ENCODE data around the gene PDIA5. TPM values are rescaled to one million over a fixed set of nuclear protein-coding genes. Genes with fewer than 3 reads are reported as not detected.

PDIA5 gene
- total and polyA plus RNA-seq, 2 donors (not counting 1 experiment from before 2014, with no cell fraction given), result 2.6 to 3.8 TPM

DNA sequence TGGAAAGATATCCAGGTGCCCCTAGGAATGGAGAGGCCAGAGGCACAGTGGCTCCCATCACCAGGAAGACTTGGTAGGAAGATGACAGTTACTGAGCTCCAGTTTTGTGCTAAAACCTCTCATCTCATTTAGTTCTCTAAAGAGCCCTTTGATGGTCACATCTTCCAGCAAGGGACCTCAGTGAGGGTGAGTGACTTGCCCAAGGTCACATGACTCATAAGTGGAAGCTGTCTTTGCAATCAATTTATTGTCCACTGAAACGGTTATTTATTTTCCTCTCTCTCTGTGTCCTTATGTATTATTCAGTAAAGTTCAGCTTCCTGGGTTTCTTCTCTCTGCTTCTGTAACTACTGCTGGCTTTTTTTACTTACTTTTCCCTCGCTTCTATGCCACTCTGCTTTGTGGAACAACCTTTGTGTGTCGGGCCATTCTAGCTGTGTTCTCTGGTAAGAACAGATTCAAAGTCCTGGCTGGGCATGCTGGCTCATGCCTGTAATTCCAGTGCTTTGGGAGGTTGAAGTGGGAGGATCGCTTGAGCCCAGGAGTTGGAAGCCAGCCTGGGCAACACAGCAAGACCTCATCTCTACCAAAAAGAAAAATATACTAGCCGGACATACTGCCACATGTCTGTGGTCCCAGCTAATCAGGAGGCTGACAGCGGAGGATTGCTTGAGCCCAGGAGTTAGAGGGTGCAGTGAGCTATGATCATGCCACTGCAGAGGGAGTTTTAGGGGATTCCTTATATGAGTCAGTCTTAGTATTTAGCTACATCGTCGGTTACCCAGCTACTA, 55.9 kb downstream of the PDIA5 start:
- no peak overlapping the region for H3K4me3 ChIP-seq (ENCODE audit: control extremely low read depth in 1 of 5, extremely low read depth in 1 of 5, insufficient read depth in 1 of 5, low read depth in 2 of 5, low read length in 4 of 5)
- H3K4me2 ChIP-seq (replicated peaks; ENCODE audit: low read depth, low read length, poor library complexity, severe bottlenecking), result no peak overlapping the region
- H3K36me3 ChIP-seq (replicated peaks in 1 of 2; ENCODE audit: control extremely low read depth in 1 of 2, control insufficient read depth in 1 of 2, extremely low read depth in 1 of 2, insufficient read depth in 2 of 2, low read length in 1 of 2), result peaks cover 0 to 8% of the 10 kb centered on the region in 2 experiments
- H3K9me3 ChIP-seq (ENCODE audit: control extremely low read depth in 1 of 3, control insufficient read depth in 2 of 3, insufficient read depth in 1 of 3, low read length in 2 of 3), result no peaks in the 10 kb centered on the region
- TF ChIP-seq, protein P1, sequence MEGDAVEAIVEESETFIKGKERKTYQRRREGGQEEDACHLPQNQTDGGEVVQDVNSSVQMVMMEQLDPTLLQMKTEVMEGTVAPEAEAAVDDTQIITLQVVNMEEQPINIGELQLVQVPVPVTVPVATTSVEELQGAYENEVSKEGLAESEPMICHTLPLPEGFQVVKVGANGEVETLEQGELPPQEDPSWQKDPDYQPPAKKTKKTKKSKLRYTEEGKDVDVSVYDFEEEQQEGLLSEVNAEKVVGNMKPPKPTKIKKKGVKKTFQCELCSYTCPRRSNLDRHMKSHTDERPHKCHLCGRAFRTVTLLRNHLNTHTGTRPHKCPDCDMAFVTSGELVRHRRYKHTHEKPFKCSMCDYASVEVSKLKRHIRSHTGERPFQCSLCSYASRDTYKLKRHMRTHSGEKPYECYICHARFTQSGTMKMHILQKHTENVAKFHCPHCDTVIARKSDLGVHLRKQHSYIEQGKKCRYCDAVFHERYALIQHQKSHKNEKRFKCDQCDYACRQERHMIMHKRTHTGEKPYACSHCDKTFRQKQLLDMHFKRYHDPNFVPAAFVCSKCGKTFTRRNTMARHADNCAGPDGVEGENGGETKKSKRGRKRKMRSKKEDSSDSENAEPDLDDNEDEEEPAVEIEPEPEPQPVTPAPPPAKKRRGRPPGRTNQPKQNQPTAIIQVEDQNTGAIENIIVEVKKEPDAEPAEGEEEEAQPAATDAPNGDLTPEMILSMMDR (IDR thresholded peaks at IDR 0.05), result no peak
- no peak for TF ChIP-seq EZH2 (IDR thresholded peaks at IDR 0.05; ENCODE audit: borderline replicate concordance, insufficient read depth, low read depth, low read length, poor library complexity, severe bottlenecking)
- no peaks in the 10 kb centered on the region for H3K27me3 ChIP-seq (replicated peaks in 1 of 4; ENCODE audit: control extremely low read depth in 1 of 4, control insufficient read depth in 3 of 4, insufficient read depth in 4 of 4, low read length in 3 of 4)
- no peak overlapping the region for H3K9ac ChIP-seq (ENCODE audit: low read length)
- no peaks in the 10 kb centered on the region for H4K20me1 ChIP-seq (ENCODE audit: control insufficient read depth, insufficient read depth, low read length, poor library complexity, severe bottlenecking)
- no peak overlapping the region for H2AFZ ChIP-seq (ENCODE audit: insufficient read depth, low read depth, low read length, poor library complexity, severe bottlenecking)
- Mint-ChIP-seq H3K4me3 (no peak overlapping the region), H3K27me3 (no peaks in the 10 kb centered on the region), H3K27ac (no peak overlapping the region), H3K9me3 (ENCODE audit: insufficient read depth) (no peaks in the 10 kb centered on the region), H3K4me1 (no peaks in the 10 kb centered on the region)
- ChIA-PET CTCF (no interaction called here), POLR2A (no interaction called here)
- no peak for ATAC-seq (ENCODE audit: low read depth)
- intact Hi-C loops (cut with micrococcal nuclease), result no loop called here
- H3K79me2 ChIP-seq (ENCODE audit: control insufficient read depth, insufficient read depth, low read length), result no peaks in the 10 kb centered on the region
- WGBS (ENCODE audit: insufficient coverage), result 33% methylated on average over 2 of the region's 8 CpGs
- H3K4me1 ChIP-seq (ENCODE audit: control insufficient read depth in 2 of 2, insufficient read depth in 2 of 2, low read length in 2 of 2), result no peaks in the 10 kb centered on the region
- DNase-seq, result no peak
- no peak overlapping the region for H3K27ac ChIP-seq (ENCODE audit: low read length in 2 of 2)
